GM23248 (cell line): ENCODE data around the gene ROBO2. TPM values are rescaled to one million over a fixed set of nuclear protein-coding genes. Genes with fewer than 3 reads are reported as not detected.

ENCODE experiments used
- DNase-seq: peaks from one replicate; pipeline ENCODE4 v3.0.0-alpha.2; 2015
- H2AFZ ChIP-seq: fragments of 200-600 bp; sonication (generic); 2 replicates; pipeline ENCODE4 v1.6.1; 2016; ENCODE audit warnings: antibody characterized with exemption
- H3F3A ChIP-seq: fragments of 200-600 bp; sonication (generic); 2 replicates; pipeline ENCODE4 v1.6.1; 2016; ENCODE audit warnings: mild to moderate bottlenecking, antibody characterized with exemption, mixed run types; ENCODE audit not compliant: insufficient read depth
- H3K27ac ChIP-seq: fragments of 200-600 bp; sonication (generic); 2 replicates; pipeline ENCODE4 v1.5.1; 2016; ENCODE audit warnings: mild to moderate bottlenecking
- H3K27me3 ChIP-seq: fragments of 200-600 bp; sonication (generic); replicated peaks from 2 replicates; pipeline ENCODE4 v1.6.1; 2016; ENCODE audit warnings: mild to moderate bottlenecking; ENCODE audit not compliant: insufficient read depth
- H3K36me3 ChIP-seq: fragments of 200-600 bp; sonication (generic); 2 replicates; pipeline ENCODE4 v1.6.1; 2016; ENCODE audit warnings: low read depth, mild to moderate bottlenecking
- H3K4me1 ChIP-seq: fragments of 200-600 bp; sonication (generic); 2 replicates; pipeline ENCODE4 v1.6.1; 2016; ENCODE audit warnings: mild to moderate bottlenecking; ENCODE audit not compliant: insufficient read depth
- H3K4me2 ChIP-seq: fragments of 200-600 bp; sonication (generic); one replicate; pipeline ENCODE4 v1.6.1; 2016; ENCODE audit warnings: mild to moderate bottlenecking; ENCODE audit not compliant: unreplicated experiment
- H3K4me3 ChIP-seq: fragments of 200-600 bp; sonication (generic); 2 replicates; pipeline ENCODE4 v1.5.1; 2016; ENCODE audit warnings: mild to moderate bottlenecking
- H3K79me2 ChIP-seq: fragments of 200-600 bp; sonication (generic); 2 replicates; pipeline ENCODE4 v1.6.1; 2016; ENCODE audit warnings: mild to moderate bottlenecking; ENCODE audit not compliant: insufficient read depth
- H3K9ac ChIP-seq: fragments of 200-600 bp; sonication (generic); 2 replicates; pipeline ENCODE4 v1.6.1; 2016; ENCODE audit warnings: mild to moderate bottlenecking
- H3K9me2 ChIP-seq: fragments of 200-600 bp; sonication (generic); 2 replicates; pipeline ENCODE4 v1.6.1; 2016; ENCODE audit warnings: mixed run types, mild to moderate bottlenecking, moderate library complexity; ENCODE audit not compliant: insufficient read depth
- H3K9me3 ChIP-seq: fragments of 200-600 bp; sonication (generic); one replicate; pipeline ENCODE4 v1.6.1; 2017; ENCODE audit warnings: low read depth
- H4K20me1 ChIP-seq: fragments of 200-600 bp; sonication (generic); 2 replicates; pipeline ENCODE4 v1.6.0; 2016; ENCODE audit not compliant: insufficient read depth
- EZH2 ChIP-seq: fragments of 200-600 bp; sonication (generic); IDR thresholded peaks from 2 replicates; pipeline ENCODE4 v1.6.1; 2018; ENCODE audit warnings: antibody characterized with exemption, mild to moderate bottlenecking; ENCODE audit not compliant: insufficient read depth, poor library complexity, severe bottlenecking
- EZH2phosphoT487 ChIP-seq: fragments of 200-600 bp; sonication (generic); IDR thresholded peaks from 2 replicates; pipeline ENCODE4 v1.6.1; 2018; ENCODE audit warnings: antibody characterized with exemption, moderate library complexity, mild to moderate bottlenecking, low read depth; ENCODE audit not compliant: insufficient read depth
- WGBS, 2 experiments: methylation state at CpG; one replicate each; pipeline ENCODE4 v1.1.6; 2015 to 2017; ENCODE audit warnings: low lambda C conversion rate in 2 of 2, low coverage in 1 of 2; ENCODE audit errors: missing lambda C conversion rate in 2 of 2; 5-methylcytosine and 5-hydroxymethylcytosine counted together
- in situ Hi-C: fragments of 300-500 bp; cut with MboI; formaldehyde crosslinking; loops from 2 replicates; pipeline ENCODE4 v1.15.0; 2020
- polyA plus RNA-seq: library from polyadenylated mRNA; unstranded; fragments of >200 nt; fragmentation: Nextera tagmentation; extraction: Ambion mirVana; gene quantifications from 2 replicates; pipeline ENCODE4 v1.2.1, GENCODE V29; 2016
- total RNA-seq: library from RNA; depleted of rRNA; stranded (reverse); fragments of >200 nt; shearing (Covaris generic); gene quantifications from 2 replicates; pipeline ENCODE4 v1.2.3, GENCODE V29; 2014

Gene ROBO2
- total and polyA plus RNA-seq, 2 experiments from 2014 or later: under 0.01 to 0.05 TPM

GRCh38 chr3:77605308-77605707 lies 565.4 kb downstream of the ROBO2 start:
- Histone ChIP-seq H3K4me1 (no peaks in the 10 kb centered on the region), H3K9me3 (no peaks in the 10 kb centered on the region), H3K9ac (no peak overlapping the region), H3K27me3 (no peaks in the 10 kb centered on the region), H4K20me1 (no peaks in the 10 kb centered on the region), H3K9me2 (no peaks in the 10 kb centered on the region), H3K79me2 (no peaks in the 10 kb centered on the region), H2AFZ (no peak overlapping the region), H3F3A (no peaks in the 10 kb centered on the region), H3K4me3 (no peak overlapping the region), H3K4me2 (no peak overlapping the region), H3K36me3 (no peaks in the 10 kb centered on the region), H3K27ac (no peak overlapping the region)
- 58 to 61% methylated on average over 2 of the region's 2 CpGs for WGBS, 2 experiments
- TF ChIP-seq EZH2 (no peak), EZH2phosphoT487 (no peak)
- no peak for DNase-seq
- in situ Hi-C loops: no loop called here

- H3K27me3 ChIP-seq: no peaks in the 10 kb centered on the region
- no peaks in the 10 kb centered on the region for H3K9me3 ChIP-seq
- no peak overlapping the region for H2AFZ ChIP-seq
- H3K4me2 ChIP-seq: no peak overlapping the region
- no peaks in the 10 kb centered on the region for H3K4me1 ChIP-seq
- H3K4me3 ChIP-seq: no peak overlapping the region
- no peaks in the 10 kb centered on the region for H3K79me2 ChIP-seq
- no peaks in the 10 kb centered on the region for H3K9me2 ChIP-seq
- DNase-seq: no peak
- no peak overlapping the region for H3K27ac ChIP-seq
- in situ Hi-C loops: no loop called here
- H3F3A ChIP-seq: no peaks in the 10 kb centered on the region
- 33 to 48% methylated on average over 1 of the region's 1 CpG for WGBS, 2 experiments
- H3K36me3 ChIP-seq: no peaks in the 10 kb centered on the region
- TF ChIP-seq EZH2phosphoT487 (no peak), EZH2 (no peak)
- H4K20me1 ChIP-seq: no peaks in the 10 kb centered on the region
- no peak overlapping the region for H3K9ac ChIP-seq
Measured at GRCh38 chr3:77605865-77606264, 566.0 kb downstream of the ROBO2 start.

GRCh38 chr3:77606372-77606771 lies 566.5 kb downstream of the ROBO2 start:
- DNase-seq: no peak
- no peaks in the 10 kb centered on the region for H3F3A ChIP-seq
- no peak overlapping the region for H3K9ac ChIP-seq
- in situ Hi-C loops: no loop called here
- WGBS, 2 experiments: 56 to 58% methylated on average over 2 of the region's 2 CpGs
- H3K9me2 ChIP-seq: no peaks in the 10 kb centered on the region
- no peak overlapping the region for H3K4me3 ChIP-seq
- H4K20me1 ChIP-seq: no peaks in the 10 kb centered on the region
- no peak overlapping the region for H3K27ac ChIP-seq
- H3K79me2 ChIP-seq: no peaks in the 10 kb centered on the region
- no peak overlapping the region for H3K4me2 ChIP-seq
- H3K9me3 ChIP-seq: no peaks in the 10 kb centered on the region
- no peaks in the 10 kb centered on the region for H3K36me3 ChIP-seq
- TF ChIP-seq EZH2 (no peak), EZH2phosphoT487 (no peak)
- no peaks in the 10 kb centered on the region for H3K27me3 ChIP-seq
- H2AFZ ChIP-seq: no peak overlapping the region
- H3K4me1 ChIP-seq: no peaks in the 10 kb centered on the region

- Histone ChIP-seq H3K9ac (no peak overlapping the region), H3K27me3 (no peaks in the 10 kb centered on the region), H4K20me1 (no peaks in the 10 kb centered on the region), H3K4me1 (no peaks in the 10 kb centered on the region), H3F3A (no peaks in the 10 kb centered on the region), H3K36me3 (no peaks in the 10 kb centered on the region), H3K27ac (no peak overlapping the region), H3K79me2 (no peaks in the 10 kb centered on the region), H2AFZ (no peak overlapping the region), H3K9me2 (no peaks in the 10 kb centered on the region), H3K4me2 (no peak overlapping the region), H3K4me3 (no peak overlapping the region), H3K9me3 (no peaks in the 10 kb centered on the region)
- DNase-seq: no peak
- TF ChIP-seq EZH2phosphoT487: no peak
- TF ChIP-seq EZH2: no peak
- WGBS, 2 experiments: 2 to 4% methylated on average over 3 of the region's 3 CpGs
- in situ Hi-C loops: no loop called here
Measured at GRCh38 chr3:77618686-77619085, 578.8 kb downstream of the ROBO2 start.

- Histone ChIP-seq H3K4me2 (no peak overlapping the region), H3K27ac (no peak overlapping the region), H3K4me1 (no peaks in the 10 kb centered on the region), H3K36me3 (no peaks in the 10 kb centered on the region), H2AFZ (no peak overlapping the region), H3F3A (no peaks in the 10 kb centered on the region), H3K4me3 (no peak overlapping the region), H3K79me2 (no peaks in the 10 kb centered on the region), H3K9me3 (no peaks in the 10 kb centered on the region), H3K27me3 (no peaks in the 10 kb centered on the region), H4K20me1 (no peaks in the 10 kb centered on the region), H3K9me2 (no peaks in the 10 kb centered on the region), H3K9ac (no peak overlapping the region)
- peak; percentile 54 for DNase-seq
- in situ Hi-C loops: no loop called here
- TF ChIP-seq EZH2phosphoT487 (no peak), EZH2 (no peak)
- 3 to 4% methylated on average over 1 of the region's 1 CpG for WGBS, 2 experiments
Measured at GRCh38 chr3:77620009-77620408, 580.1 kb downstream of the ROBO2 start.
